HG02623 (cell line): ENCODE measurements around the gene WFDC12.
"Not testable (repeated sequence)": the region's sequence is repeated elsewhere in the genome, so short reads cannot be mapped to it uniquely, and the experiment has no call there.

ENCODE experiments used
- ATAC-seq: cut with Tn5 transposase; IDR thresholded peaks from one replicate; pipeline ENCODE4 v1.9.1; 2021; ENCODE audit warnings: moderate library complexity; ENCODE audit not compliant: unreplicated experiment

Gene WFDC12, protein sequence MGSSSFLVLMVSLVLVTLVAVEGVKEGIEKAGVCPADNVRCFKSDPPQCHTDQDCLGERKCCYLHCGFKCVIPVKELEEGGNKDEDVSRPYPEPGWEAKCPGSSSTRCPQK

DNA sequence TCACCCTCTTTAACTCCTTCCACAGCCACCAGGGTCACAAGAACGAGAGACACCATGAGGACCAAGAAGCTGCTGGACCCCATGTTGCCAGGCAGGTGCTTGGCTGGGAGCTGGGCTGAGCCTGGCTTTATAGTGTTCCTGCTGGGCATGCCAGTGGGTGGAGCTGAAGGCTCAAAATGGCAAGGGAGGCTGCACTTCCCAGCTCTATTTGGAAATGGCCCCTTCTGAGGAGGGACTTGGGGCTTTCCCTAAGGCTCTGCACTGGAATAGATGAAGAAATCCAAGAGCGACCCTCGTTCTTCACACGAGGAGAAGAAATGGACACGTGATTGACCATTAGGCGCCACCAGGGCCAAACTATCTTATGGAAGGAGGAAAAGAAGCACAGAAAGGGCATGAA, at the start of gene WFDC12:
Gene WFDC12 (minus strand): TSS at position 101 of the 400 bp plus-strand sequence. CDS start 18 bp downstream, at position 83.
- ATAC-seq, result no peak

DNA sequence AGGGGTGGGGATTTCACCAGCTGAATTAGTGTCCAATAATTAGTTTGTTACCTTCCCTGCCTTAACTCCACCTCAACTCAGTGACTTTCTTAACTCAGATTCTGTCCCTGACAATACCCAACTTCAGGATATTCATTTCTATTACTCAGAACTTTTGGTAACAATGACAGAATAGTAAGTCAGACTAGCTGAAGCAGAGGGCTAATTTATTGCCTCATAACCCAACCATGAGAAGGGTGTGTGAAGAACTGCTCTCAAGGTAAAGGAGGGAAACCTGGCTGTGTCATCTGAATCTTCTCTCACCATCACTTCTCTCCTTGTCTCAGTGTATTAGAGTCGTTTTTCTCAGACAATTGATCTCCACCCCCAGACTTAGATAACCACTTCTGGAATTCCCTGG, 49.3 kb upstream of the WFDC12 start:
- ATAC-seq, result no peak

DNA sequence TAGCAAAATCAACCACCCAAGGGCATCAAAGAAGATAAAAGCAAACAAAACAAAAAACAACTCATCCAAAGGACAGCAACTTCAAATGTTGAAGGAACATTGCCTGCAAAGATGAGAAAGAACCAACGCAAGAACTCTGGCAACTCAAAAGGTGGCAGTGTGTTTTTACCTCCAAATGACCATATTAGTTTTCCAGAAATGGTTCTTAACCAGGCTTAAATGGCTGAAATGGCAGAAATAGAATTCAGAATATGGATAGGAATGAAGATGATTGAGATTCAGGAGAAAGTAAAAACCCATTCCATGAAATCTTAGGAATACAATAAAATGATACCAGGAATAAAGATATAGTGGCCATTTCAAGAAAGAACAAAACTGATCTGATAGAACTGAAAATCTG, 40.6 kb upstream of the WFDC12 start:
- no peak for ATAC-seq

DNA sequence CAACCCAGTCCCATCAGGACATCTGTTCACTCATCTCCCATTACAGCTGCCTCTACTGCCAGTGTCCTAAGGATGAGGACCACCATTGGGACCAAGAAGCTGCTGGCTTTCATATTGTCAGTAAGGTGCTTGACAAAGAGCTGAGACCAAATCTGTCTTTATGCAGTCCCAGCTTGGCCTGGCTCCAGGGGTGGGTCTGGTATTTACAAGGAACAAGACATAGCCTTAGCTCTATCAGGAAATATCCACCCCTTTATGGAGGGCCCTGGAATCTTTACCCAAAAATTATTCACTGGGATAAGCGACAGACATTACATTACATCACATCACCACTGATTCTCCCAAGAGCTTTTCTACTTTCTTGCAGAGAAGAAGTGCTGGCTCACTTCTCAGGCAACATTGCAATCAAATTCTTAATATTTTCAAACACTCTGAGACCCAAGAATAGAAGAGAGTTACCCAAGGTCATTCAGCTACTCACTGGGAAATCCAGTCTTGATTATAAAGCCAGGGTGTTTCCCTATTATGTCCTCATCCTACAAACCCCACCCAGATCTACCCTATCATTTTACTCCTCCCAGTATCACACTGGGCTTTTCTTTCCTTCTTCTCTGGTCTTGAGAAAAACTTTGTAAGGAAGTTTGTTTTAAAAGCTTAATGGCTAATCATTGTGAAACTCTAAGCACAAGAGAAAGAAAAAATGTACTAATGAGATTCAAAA, 39.0 kb upstream of the WFDC12 start:
- ATAC-seq, result no peak

DNA sequence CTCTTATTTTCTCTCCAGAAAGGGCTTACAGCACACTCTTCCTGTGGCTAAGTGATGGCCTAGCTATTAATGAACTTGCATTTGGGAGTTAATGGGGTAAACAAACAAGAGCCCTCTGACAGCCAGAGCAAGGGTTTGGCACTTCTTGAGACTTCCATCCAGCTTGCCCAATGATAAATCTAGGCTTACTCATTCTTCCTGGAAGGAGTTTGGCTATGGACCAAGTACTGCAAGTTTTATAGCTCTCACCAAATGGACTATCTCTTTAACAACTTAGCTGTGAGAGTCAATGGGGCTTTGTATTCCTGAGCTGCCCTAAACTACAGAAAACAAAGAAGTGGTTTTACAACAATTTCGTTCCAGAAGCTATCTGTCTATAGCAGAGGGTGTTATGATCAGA, 33.7 kb upstream of the WFDC12 start:
- no peak for ATAC-seq

DNA sequence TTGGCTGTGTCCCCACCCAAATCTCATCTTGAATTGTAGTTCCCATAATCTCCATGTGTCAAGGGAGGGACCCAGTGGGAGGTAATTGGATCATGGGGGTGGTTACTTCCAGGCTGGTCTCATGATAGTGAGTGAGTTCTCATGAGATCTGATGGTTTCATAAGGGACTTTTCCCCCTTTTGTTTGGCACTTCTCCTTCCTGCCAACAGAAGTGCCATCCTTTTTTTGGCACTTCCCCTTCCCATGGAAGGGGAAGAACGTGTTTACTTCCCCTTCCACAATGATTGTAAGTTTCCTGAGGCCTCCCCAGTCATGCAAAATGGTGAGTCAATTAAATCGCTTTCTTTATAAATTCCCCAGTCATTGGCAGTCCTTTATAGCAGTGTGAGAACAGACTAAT, 32.4 kb upstream of the WFDC12 start:
- ATAC-seq, result no peak

DNA sequence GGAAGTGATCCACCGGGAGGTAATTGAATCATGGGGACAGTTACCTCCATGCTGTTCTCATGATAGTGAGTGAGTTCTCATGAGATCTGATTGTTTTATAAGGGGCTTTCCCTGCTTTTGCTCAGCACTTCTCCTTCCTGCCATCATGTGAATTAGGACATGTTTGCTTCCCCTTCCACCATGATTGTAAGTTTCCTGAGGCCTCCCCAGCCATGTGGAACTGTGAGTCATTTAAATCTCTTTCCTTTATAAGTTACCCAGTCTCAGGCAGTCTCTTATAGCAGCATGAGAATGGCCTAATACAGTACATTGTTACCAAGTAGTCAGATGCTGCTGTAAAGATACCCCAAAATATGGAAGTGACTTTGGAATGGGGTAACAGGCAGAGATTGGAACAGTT, 30.5 kb upstream of the WFDC12 start:
- not testable (repeated sequence) for ATAC-seq

DNA sequence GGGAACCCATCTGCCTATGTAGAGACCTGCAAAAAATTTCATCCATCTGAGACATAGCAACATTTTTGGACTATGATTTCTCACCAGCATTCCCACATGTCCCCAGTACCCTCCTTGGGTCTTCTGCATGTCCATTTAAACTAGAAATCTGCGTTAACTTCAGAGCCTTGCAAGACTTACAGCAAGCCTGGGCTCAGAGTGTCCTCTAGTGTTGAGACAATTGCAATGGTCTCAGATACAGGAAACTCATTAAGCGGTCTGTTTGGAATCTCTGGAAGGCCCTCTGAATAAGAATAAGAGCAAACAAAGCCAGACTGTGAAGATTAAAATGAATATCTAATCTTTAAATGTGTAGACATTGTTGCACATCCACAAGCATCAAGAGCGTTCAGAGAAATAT, 29.9 kb upstream of the WFDC12 start:
- ATAC-seq, result no peak

DNA sequence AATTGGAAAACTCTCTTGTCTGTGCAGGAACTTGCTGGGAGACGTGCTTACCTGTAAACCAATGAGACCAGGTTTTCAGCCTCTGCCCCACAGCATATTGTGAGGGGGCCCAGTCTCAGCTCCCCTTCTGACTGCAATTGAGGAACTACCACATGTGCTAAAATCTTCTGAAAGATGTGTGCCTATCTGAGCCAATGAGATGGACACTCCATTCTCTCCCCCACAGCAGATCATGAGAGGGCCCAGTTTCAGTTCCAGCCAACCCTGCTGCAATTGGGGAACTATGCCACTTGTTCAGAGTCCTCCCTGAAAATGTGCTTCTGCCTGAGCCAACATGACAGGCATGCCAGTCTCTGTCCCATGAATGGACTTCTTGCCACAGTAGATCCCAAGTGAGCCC, 29.5 kb upstream of the WFDC12 start:
- no peak for ATAC-seq

DNA sequence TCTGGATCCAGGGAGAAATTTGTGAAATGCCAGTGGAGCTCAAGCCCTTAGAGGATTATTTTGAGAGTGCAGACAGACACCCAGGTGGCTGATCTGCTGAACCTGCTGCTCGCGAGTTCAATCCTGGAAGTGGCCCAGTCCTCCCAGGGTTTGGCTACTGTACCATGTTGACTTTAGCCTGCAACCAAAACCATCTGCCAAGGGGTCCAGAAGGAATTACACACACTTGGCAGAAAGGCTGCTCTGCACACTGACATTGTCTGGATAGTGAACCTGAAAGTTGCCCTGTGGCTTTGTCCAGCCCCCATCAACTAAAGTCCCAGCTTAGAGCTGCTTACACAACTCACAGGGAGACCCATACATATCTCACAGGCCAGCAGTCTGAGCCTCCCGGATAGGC, 28.9 kb upstream of the WFDC12 start:
- ATAC-seq, result no peak

DNA sequence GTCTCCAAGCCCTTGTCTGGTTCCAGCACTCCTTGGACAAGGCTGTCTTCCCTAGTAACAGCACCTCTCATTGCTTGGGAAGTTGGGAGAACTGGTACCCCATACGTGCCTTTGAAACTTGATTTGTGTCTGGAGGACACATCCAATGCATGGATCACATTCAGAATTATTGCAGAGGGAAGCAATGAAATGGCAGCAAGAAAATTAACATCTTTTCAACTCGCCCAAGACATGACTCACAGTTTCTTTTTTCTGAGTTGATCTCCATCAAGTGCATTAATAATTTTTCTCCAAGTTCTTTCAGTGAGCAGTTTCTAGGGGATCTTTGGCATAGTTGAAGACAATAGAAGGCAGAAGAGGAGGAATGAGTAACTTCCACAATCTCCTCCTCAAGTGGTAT, 28.1 kb upstream of the WFDC12 start:
- ATAC-seq, result no peak

DNA sequence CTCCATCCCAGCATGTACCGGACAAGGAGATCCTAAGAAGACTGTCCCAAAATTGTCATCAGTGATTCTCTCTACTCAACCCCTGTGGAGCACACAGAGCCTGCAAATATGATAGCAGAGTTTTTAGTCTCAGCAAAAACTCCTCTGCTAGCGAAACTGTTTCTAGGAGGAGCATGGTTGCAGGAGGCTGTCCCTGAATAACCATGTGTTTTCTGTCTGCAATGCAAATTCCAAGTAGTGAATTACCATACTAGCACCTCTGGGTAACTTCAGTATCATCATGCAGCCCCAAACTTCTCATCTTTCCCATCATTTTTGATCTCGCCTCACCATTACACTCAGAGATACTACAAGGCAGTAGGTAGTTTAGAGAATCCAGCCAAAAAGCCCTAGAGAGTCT, 24.8 kb upstream of the WFDC12 start:
- no peak for ATAC-seq

DNA sequence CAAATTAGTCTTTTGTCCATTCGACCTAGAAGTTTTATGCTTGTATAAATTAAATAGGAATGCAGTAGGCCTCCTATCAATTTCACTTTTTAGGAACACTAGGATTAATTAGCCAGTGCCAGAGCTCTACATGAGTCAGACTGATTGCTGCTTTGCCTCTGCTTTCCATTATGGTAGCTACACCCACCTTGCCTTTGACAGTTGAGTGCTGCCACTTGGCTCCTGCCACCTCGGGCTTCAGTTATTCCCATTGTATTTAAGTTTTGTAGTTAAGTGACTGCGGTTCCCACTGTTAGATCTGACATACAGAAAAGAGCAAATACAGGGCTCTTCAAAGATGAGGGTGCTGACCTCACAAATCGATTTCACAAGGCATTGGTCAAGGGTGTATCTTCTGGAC, 16.6 kb upstream of the WFDC12 start:
- ATAC-seq, result no peak

DNA sequence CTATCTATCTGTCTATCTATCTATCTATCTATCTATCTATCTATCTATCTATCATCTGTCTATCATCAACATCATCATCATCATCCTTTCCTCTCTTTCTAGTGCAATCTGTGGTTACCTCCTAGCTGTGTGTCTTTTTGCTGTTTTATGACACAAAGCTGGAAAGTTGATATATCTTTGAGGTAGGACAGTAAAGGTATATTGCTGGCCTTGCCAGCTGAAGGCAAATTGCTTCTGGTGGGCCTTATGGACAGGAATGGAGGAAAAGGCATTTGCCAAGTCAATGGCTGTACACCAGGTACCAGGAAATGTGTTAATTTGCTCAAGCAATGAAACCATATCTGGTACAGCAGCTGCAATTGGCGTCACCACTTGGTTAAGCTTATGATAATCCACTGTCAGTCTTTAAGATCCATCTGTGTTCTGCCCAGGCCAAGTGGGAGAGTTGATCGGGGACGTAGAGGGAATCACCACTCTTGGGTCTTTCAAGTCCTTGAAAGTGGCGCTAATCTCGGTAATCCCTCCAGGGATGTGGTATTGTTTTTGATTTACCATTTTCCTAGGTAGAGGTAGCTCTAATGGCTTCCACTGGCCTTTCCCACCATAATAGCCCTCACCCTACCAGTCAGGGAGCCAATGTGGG, 15.6 kb upstream of the WFDC12 start:
- ATAC-seq, result not testable (repeated sequence)

DNA sequence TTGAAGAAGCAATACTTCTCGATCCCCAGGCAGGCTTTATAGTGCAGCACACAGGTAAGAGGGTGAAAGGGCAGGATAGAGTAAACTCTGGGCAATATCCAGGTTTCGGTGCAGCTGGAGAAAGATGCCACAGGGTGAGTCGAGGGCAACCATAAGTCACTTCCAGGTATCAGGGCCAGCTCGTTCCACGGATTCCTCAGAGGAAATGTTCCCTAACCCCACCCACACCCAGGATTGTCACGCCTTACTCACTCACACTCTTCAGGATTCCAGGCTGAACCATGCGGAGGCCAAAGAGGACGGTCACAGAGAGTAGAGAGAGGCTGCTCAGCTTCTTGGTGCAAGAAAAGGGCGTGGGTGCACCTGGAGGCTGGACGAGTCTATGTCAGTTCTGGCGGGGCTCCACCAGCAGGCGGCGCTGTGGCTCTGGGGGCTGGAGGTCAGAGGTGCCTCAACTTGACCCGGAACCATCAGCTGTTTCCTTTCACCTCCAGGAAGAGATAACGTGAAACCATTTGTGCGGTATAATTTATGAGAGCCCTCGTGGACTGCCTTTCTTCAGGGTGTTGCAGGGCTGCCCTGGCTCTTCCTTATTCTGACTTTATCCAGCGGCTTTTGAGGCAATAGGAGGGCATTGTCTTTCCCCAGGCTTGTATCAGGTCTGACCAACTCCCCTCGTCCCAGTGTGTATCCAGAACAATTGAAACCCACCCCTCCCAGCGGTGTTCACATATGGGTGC, 14.5 kb upstream of the WFDC12 start:
- ATAC-seq, result no peak

DNA sequence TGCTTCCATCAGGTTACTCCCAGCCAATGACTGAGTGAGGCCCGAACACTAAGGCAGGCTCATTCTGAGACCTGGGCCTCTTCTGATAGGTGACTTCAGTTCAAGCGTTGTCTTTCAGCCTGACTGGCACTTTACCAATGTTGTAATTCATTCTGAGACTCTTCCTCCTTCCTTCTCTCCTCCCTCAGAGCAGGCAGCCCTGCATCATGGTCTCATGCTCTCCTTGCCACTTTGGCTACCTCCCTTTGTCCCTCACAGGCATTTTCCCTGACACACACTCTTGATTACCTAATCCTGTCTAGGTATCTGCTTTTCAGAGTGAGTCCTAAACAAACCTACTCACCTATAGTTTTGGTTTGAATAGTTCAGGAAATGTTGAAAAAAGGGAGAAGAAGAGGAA, 12.6 kb upstream of the WFDC12 start:
- no peak for ATAC-seq

DNA sequence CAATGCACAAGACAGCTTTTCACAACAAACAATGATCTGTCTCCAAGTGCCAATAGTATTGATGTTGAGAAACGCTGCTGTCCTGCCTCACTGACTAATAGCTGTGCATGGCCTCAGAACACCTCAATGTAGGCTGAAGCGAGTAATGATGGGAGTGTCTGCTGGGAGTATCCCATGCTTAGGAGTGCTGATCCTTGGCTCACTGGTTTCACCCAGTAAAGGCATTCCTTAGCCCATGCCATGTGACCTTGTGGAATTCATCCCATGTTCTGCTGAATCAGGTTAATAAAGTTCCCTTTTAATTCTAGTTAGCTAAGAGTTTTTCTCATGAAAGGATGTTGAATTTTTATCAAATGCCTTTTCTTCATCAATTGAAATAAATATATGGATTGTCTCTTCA, 3.8 kb upstream of the WFDC12 start:
- no peak for ATAC-seq

DNA sequence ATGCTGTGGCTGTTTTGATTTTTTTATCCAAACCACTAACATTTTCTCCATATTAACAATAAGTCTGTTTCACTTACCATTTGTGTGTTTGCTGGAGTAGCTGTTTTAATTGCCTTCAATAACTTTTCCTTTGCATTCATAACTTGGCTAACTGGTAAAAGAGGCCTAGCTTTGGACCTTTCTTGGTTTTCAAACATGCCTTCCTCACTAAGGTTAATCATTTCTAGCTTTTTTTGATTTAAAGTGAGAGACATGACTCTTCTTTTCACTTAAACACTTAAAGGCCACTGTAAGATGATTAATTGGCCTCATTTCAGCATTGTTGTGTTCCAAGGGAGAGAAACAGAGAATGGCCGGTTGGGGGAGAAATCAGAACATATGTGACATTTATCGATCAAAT, 2.9 kb downstream of the WFDC12 start:
- no peak for ATAC-seq

DNA sequence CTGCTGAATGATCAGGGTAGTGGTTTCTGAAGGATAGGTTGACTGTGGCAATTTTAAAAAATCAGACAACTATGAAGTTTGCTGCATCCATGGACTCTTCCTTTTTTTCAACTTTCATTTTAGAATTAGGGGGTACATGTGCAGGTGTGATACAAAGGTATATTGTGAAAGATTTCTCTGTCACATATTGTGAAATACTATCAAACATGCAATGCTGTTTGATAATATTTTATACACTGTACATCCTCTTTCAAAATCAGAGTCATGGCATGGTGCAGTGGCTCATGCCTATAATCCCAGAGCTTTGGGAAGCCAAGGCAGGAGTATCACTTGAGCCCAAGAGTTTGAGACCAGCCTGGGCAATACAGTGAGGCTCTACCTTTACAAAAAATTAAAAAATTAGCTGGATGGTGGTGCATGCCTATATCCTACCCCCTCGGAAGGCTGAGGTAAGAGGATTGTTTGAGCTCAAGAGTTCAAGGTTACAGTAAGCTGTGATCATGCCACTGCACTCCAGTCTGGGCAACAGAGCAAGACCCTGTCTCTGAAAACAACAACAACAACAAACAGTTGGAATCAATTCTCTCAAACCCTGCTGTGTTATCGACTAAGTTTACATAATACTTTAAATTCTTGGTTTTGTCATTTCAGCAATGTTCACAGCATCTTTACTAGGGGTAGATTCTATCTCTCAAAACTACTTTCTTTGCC, 4.6 kb downstream of the WFDC12 start:
- no peak for ATAC-seq

DNA sequence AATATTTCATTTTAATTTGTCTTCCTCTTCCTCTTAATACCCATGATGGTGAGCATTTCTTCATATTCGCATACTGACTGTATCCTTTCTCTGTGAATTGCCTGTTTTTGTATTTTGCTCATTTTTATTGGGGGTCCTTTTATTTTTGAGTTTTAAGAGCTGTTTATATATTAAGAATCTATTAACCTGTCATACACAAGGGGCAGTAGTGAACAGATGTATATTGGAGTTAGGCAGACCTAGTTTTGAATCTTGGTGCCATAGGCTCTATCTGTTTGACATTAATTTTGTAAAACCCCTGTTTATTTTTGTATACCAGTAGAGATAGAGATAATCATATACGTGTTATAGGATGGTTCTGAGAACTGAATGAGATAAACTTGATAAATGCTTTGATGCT, 6.2 kb downstream of the WFDC12 start:
- ATAC-seq, result no peak

DNA sequence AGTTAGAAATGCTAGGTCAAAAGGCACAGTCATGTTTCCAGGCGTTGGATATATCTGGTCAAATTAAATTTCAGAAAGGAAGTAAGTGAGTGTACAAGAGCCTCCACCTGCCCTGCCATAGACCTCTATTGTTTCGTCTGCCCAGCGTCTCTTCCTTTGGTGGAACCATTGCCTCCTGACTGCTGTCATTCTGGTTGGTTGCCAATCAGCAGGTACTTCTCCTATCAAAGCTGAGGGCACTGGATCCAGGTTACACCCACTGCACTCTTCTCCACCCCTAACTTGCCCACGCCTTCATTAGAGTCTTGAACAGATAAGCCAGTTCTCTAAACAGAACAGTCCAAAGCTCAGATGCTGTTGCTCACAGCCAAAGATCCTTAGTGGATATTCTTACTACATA, 6.7 kb downstream of the WFDC12 start:
- no peak for ATAC-seq
